Measurements from ENCODE around the gene RAB7B.
A peak's percentile ranks its signal among the peaks of the same experiment; 100 is the strongest.

The RAB7B gene

GRCh38 chr1:206037581-206037980 is 34.4 kb upstream of the RAB7B start:
- Histone ChIP-seq H3K4me3 (ENCODE audit: low read depth in 1 of 2, low read length in 1 of 2) (no peak overlapping the region), H3K27ac (no peak overlapping the region), H3K27me3 (peaks cover 12% of the 10 kb centered on the region), H3K4me1 (ENCODE audit: control insufficient read depth in 1 of 2, insufficient read depth in 1 of 2, low read depth in 1 of 2, low read length in 1 of 2) (peaks cover 0 to 5% of the 10 kb centered on the region in 2 experiments), H3K9me3 (no peaks in the 10 kb centered on the region), H3K36me3 (no peaks in the 10 kb centered on the region)
- no peak for TF ChIP-seq CTCF (IDR thresholded peaks at IDR 0.05)

- H3K36me3 ChIP-seq, result no peaks in the 10 kb centered on the region
- peaks cover 0 to 5% of the 10 kb centered on the region in 2 experiments for H3K4me1 ChIP-seq (ENCODE audit: control insufficient read depth in 1 of 2, insufficient read depth in 1 of 2, low read depth in 1 of 2, low read length in 1 of 2)
- no peak for TF ChIP-seq CTCF (IDR thresholded peaks at IDR 0.05)
- H3K27ac ChIP-seq, result no peak overlapping the region
- no peak overlapping the region for H3K4me3 ChIP-seq (ENCODE audit: low read depth in 1 of 2, low read length in 1 of 2)
- H3K9me3 ChIP-seq, result no peaks in the 10 kb centered on the region
- H3K27me3 ChIP-seq, result peaks cover 12% of the 10 kb centered on the region
These were observed 33.7 kb upstream of the RAB7B start for GRCh38 chr1:206036663-206037455.

- no peak overlapping the region for H3K4me3 ChIP-seq (ENCODE audit: low read depth in 1 of 2, low read length in 1 of 2)
These were observed 31.8 kb upstream of the RAB7B start for GRCh38 chr1:206035027-206035426.

GRCh38 chr1:206032380-206033140 is 29.4 kb upstream of the RAB7B start:
- Histone ChIP-seq H3K27ac (no peak overlapping the region), H3K4me1 (ENCODE audit: control insufficient read depth in 1 of 2, insufficient read depth in 1 of 2, low read depth in 1 of 2, low read length in 1 of 2) (peaks cover 0 to 5% of the 10 kb centered on the region in 2 experiments), H3K4me3 (ENCODE audit: low read depth in 1 of 2, low read length in 1 of 2) (no peak overlapping the region), H3K9me3 (no peaks in the 10 kb centered on the region), H3K27me3 (peaks cover 12% of the 10 kb centered on the region), H3K36me3 (no peaks in the 10 kb centered on the region)
- TF ChIP-seq CTCF (IDR thresholded peaks at IDR 0.05), result no peak

More at GRCh38 chr1:206035027-206035426, 31.8 kb upstream of the RAB7B start:
- Histone ChIP-seq H3K27me3 (peaks cover 12% of the 10 kb centered on the region), H3K9me3 (no peaks in the 10 kb centered on the region), H3K27ac (no peak overlapping the region), H3K36me3 (no peaks in the 10 kb centered on the region), H3K4me1 (ENCODE audit: control insufficient read depth in 1 of 2, insufficient read depth in 1 of 2, low read depth in 1 of 2, low read length in 1 of 2) (peaks cover 0 to 5% of the 10 kb centered on the region in 2 experiments)
- no peak for TF ChIP-seq CTCF (IDR thresholded peaks at IDR 0.05)

GRCh38 chr1:206030714-206031113 is 27.5 kb upstream of the RAB7B start:
- no peak overlapping the region for H3K27ac ChIP-seq
- no peaks in the 10 kb centered on the region for H3K9me3 ChIP-seq
- TF ChIP-seq CTCF (IDR thresholded peaks at IDR 0.05), result peak; percentile 18
- peaks cover 0 to 5% of the 10 kb centered on the region in 2 experiments for H3K4me1 ChIP-seq (ENCODE audit: control insufficient read depth in 1 of 2, insufficient read depth in 1 of 2, low read depth in 1 of 2, low read length in 1 of 2)
- peaks cover 12% of the 10 kb centered on the region for H3K27me3 ChIP-seq
- H3K4me3 ChIP-seq (ENCODE audit: low read depth in 1 of 2, low read length in 1 of 2), result no peak overlapping the region
- H3K36me3 ChIP-seq, result no peaks in the 10 kb centered on the region
